H1 (cell line): ENCODE data around the gene OBSCN. TPM values are rescaled to one million over a fixed set of nuclear protein-coding genes. Genes with fewer than 3 reads are reported as not detected.
"Not testable (repeated sequence)": the region's sequence is repeated elsewhere in the genome, so short reads cannot be mapped to it uniquely, and the experiment has no call there.

ENCODE experiments used
- CTCF ChIA-PET: fragments of 300-600 bp; sonication (Branson Sonifier 250); formaldehyde crosslinking; loops from one replicate; lab custom pipeline; 2021; ENCODE audit not compliant: partially characterized antibody; lab: Charles Lee
- POLR2A ChIA-PET: fragments of 300-600 bp; sonication (Branson Sonifier 250); formaldehyde crosslinking; loops from one replicate; lab custom pipeline; 2021; ENCODE audit warnings: inconsistent platforms; ENCODE audit not compliant: partially characterized antibody; lab: Charles Lee
- DNase-seq, 2 experiments: peaks; one replicate each; pipeline versions ENCODE4 v3.0.0 to v3.0.0-alpha.2; 2010 to 2022; ENCODE audit warnings: low spot score in 2 of 2, low read depth in 1 of 2, mixed read lengths in 1 of 2
- FAIRE-seq: peaks from 2 replicates; lab custom pipeline; 2011; peaks lifted over from hg19 to GRCh38; lab: Jason Lieb, UNC
- H2AFZ ChIP-seq: 2 replicates; pipeline ENCODE4 v1.8.1; 2012; ENCODE audit warnings: low read length, inconsistent platforms
- H2AK5ac ChIP-seq: 2 replicates; pipeline ENCODE4 v1.6.1; 2013; ENCODE audit warnings: low read depth, low read length
- H2BK120ac ChIP-seq: replicated peaks from 2 replicates; pipeline ENCODE3; 2013; ENCODE audit warnings: low read depth, low read length, inconsistent platforms
- H2BK12ac ChIP-seq: 2 replicates; pipeline ENCODE4 v1.6.1; 2013; ENCODE audit warnings: low read depth, low read length
- H2BK15ac ChIP-seq: 2 replicates; pipeline ENCODE4 v1.6.1; 2013; ENCODE audit warnings: low read length
- H2BK20ac ChIP-seq: 2 replicates; pipeline ENCODE4 v1.6.1; 2013; ENCODE audit warnings: low read length
- H2BK5ac ChIP-seq: 2 replicates; pipeline ENCODE4 v1.6.1; 2013; ENCODE audit warnings: low read depth, low read length
- H3K14ac ChIP-seq: 2 replicates; pipeline ENCODE4 v1.6.1; 2013; ENCODE audit warnings: inconsistent platforms; ENCODE audit not compliant: insufficient read length
- H3K18ac ChIP-seq: 2 replicates; pipeline ENCODE4 v1.6.1; 2013; ENCODE audit warnings: low read length; ENCODE audit errors: extremely low read depth
- H3K23ac ChIP-seq: 2 replicates; pipeline ENCODE4 v1.6.1; 2013; ENCODE audit warnings: inconsistent platforms; ENCODE audit not compliant: insufficient read length
- H3K23me2 ChIP-seq: 2 replicates; pipeline ENCODE4 v1.6.1; 2013; ENCODE audit warnings: low read depth, low read length
- H3K27ac ChIP-seq: 2 replicates; pipeline ENCODE4 v1.6.1; 2011; ENCODE audit warnings: low read depth, low read length, inconsistent platforms
- H3K27me3 ChIP-seq, 4 experiments: replicated peaks in 1 of 4; 1 replicate in 1 of 4; 2 replicates in 3 of 4; pipeline versions ENCODE4 v1.6.1 to v1.8.1; 2011 to 2013; ENCODE audit warnings: low read length in 3 of 4, mild to moderate bottlenecking in 3 of 4, inconsistent platforms in 2 of 4, mixed read lengths in 2 of 4, moderate library complexity in 1 of 4; ENCODE audit not compliant: control insufficient read depth in 3 of 4, insufficient read depth in 3 of 4; ENCODE audit errors: extremely low read depth in 1 of 4
- H3K36me3 ChIP-seq, 4 experiments: 2 replicates each; pipeline versions ENCODE4 v1.6.1 to v1.8.1; 2011 to 2013; ENCODE audit warnings: mild to moderate bottlenecking in 4 of 4, low read length in 3 of 4, moderate library complexity in 2 of 4, control low read depth in 1 of 4, inconsistent platforms in 1 of 4; ENCODE audit not compliant: insufficient read depth in 4 of 4, control insufficient read depth in 2 of 4
- H3K4ac ChIP-seq: replicated peaks from 2 replicates; pipeline ENCODE3; 2013; ENCODE audit warnings: low read length, low read depth, mixed read lengths, inconsistent platforms; ENCODE audit not compliant: insufficient read length
- H3K4me1 ChIP-seq, 4 experiments: replicated peaks in 1 of 4; 1 replicate in 1 of 4; 2 replicates in 3 of 4; pipeline versions ENCODE4 v1.6.1 to v1.8.1; 2011 to 2013; ENCODE audit warnings: low read length in 3 of 4, inconsistent platforms in 2 of 4, mixed read lengths in 1 of 4; ENCODE audit not compliant: insufficient read depth in 4 of 4, control insufficient read depth in 3 of 4
- H3K4me2 ChIP-seq, 2 experiments: 2 replicates each; pipeline versions ENCODE4 v1.6.1 to v1.8.1; 2011 to 2013; ENCODE audit warnings: low read depth in 2 of 2, low read length in 2 of 2, control low read depth in 1 of 2, inconsistent platforms in 1 of 2, mild to moderate bottlenecking in 1 of 2; ENCODE audit not compliant: insufficient read depth in 1 of 2
- H3K4me3 ChIP-seq, 4 experiments: fragments of 200-600, 300-600 bp in 1 of 4; sonication (generic), shearing (Covaris generic), sonication (Bioruptor Twin) in 1 of 4; 2 replicates each; pipeline versions ENCODE4 v1.5.1 to v1.8.1; 2011 to 2016; ENCODE audit warnings: low read length in 4 of 4, low read depth in 3 of 4, control low read depth in 2 of 4, inconsistent platforms in 2 of 4, mild to moderate bottlenecking in 2 of 4, mixed read lengths in 1 of 4, moderate library complexity in 1 of 4; ENCODE audit not compliant: insufficient read depth in 2 of 4; ENCODE audit errors: extremely low read depth in 1 of 4
- H3K56ac ChIP-seq: replicated peaks from 2 replicates; pipeline ENCODE3; 2013; ENCODE audit warnings: low read depth, mild to moderate bottlenecking, mixed read lengths, low read length, inconsistent platforms; ENCODE audit not compliant: insufficient read length
- H3K79me1 ChIP-seq: 2 replicates; pipeline ENCODE4 v1.6.1; 2013; ENCODE audit warnings: low read depth, low read length, control low read depth
- H3K79me2 ChIP-seq, 2 experiments: 2 replicates each; pipeline versions ENCODE4 v1.6.1 to v1.8.1; 2012 to 2013; ENCODE audit warnings: low read length in 2 of 2, mild to moderate bottlenecking in 2 of 2, inconsistent platforms in 1 of 2; ENCODE audit not compliant: insufficient read depth in 2 of 2, control insufficient read depth in 1 of 2
- H3K9ac ChIP-seq, 4 experiments: replicated peaks in 1 of 4; 1 replicate in 1 of 4; 2 replicates in 3 of 4; pipeline versions ENCODE4 v1.6.1 to v1.8.1; 2011 to 2013; ENCODE audit warnings: low read depth in 3 of 4, low read length in 3 of 4, control low read depth in 2 of 4, mild to moderate bottlenecking in 2 of 4, moderate library complexity in 2 of 4, inconsistent platforms in 1 of 4; ENCODE audit errors: extremely low read depth in 1 of 4
- H3K9me3 ChIP-seq, 2 experiments: 2 replicates each; pipeline versions ENCODE4 v1.6.1 to v1.8.1; 2012 to 2013; ENCODE audit warnings: mild to moderate bottlenecking in 2 of 2, moderate library complexity in 2 of 2, control low read depth in 1 of 2, inconsistent platforms in 1 of 2, low read depth in 1 of 2, low read length in 1 of 2, mixed read lengths in 1 of 2; ENCODE audit not compliant: insufficient read depth in 2 of 2
- H4K20me1 ChIP-seq, 2 experiments: replicated peaks in 1 of 2; 2 replicates each; pipeline versions ENCODE3 to v1.8.1; 2011 to 2013; ENCODE audit warnings: inconsistent platforms in 2 of 2, low read length in 2 of 2, mild to moderate bottlenecking in 1 of 2; ENCODE audit not compliant: insufficient read depth in 2 of 2, control insufficient read depth in 1 of 2
- H4K5ac ChIP-seq: 2 replicates; pipeline ENCODE4 v1.6.1; 2013; ENCODE audit warnings: low read length, low read depth, mixed read lengths, inconsistent platforms; ENCODE audit not compliant: insufficient read length
- H4K8ac ChIP-seq: 2 replicates; pipeline ENCODE4 v1.8.0; 2013; ENCODE audit warnings: mild to moderate bottlenecking, moderate library complexity, low read length, inconsistent platforms; ENCODE audit not compliant: insufficient read depth; ENCODE audit errors: extremely low read depth
- H4K91ac ChIP-seq: replicated peaks from 2 replicates; pipeline ENCODE3; 2013; ENCODE audit warnings: low read length, mixed read lengths, inconsistent platforms; ENCODE audit not compliant: insufficient read length
- WGBS, 2 experiments: shearing (Covaris generic) in 1 of 2; methylation state at CpG; one replicate each; pipeline versions ENCODE4 v1.1.6 to v1.1.7; 2013 to 2015; ENCODE audit warnings: low lambda C conversion rate in 2 of 2, mixed read lengths in 2 of 2, inconsistent platforms in 1 of 2, low coverage in 1 of 2, missing lambda C conversion rate in 1 of 2; ENCODE audit not compliant: insufficient replicate concordance in 2 of 2, insufficient coverage in 1 of 2, insufficient read length in 1 of 2; ENCODE audit errors: extremely low coverage in 1 of 2, missing lambda C conversion rate in 1 of 2; 5-methylcytosine and 5-hydroxymethylcytosine counted together
- polyA plus RNA-seq, 7 experiments: library from polyadenylated mRNA; depleted of rRNA in 3 of 7; stranded (reverse) in 5 of 7; unstranded in 2 of 7; fragments of >200 nt in 5 of 7; fragments of 200-250 nt in 2 of 7; gene quantifications; 1 replicate in 5 of 7; 2 replicates in 1 of 7; 4 replicates in 1 of 7; pipeline versions ENCODE4 v1.2.1 to v1.2.3, GENCODE V29; 2011 to 2013; ENCODE audit warnings: missing spikeins in 2 of 7, mixed read lengths in 2 of 7
- total RNA-seq: library from RNA; stranded (reverse); fragmentation: NEBNext Ultra II Directional; extraction: Animal tissue kit (Norgen Biotek cat#: 25700); gene quantifications from 2 replicates; pipeline ENCODE4 v1.2.1, GENCODE V29; 2021

OBSCN gene
- total and polyA plus RNA-seq, 2 of the 8 experiments (the other 6 are each of a cell fraction or from before 2014, with no cell fraction given), result 7.5 to 28.4 TPM

GRCh38 chr1:228243989-228244388, 36.1 kb downstream of the OBSCN start:
- ChIA-PET POLR2A (interaction anchor here (0.6 kb wide), 1 partner anchor 249 kb away, joined by 3 read pairs; no protein-coding TSS in a partner anchor), CTCF (interaction anchor here (0.8 to 2.3 kb wide), 2 partner anchors 15 to 25 kb away, joined by 3 to 5 read pairs; no protein-coding TSS in a partner anchor)
- DNase-seq, H3K18ac ChIP-seq, H3K56ac ChIP-seq, H3K27me3 ChIP-seq, H2AFZ ChIP-seq, H3K4me2 ChIP-seq, H2BK12ac ChIP-seq, H4K20me1 ChIP-seq, H3K14ac ChIP-seq, H2BK20ac ChIP-seq, H3K4ac ChIP-seq, H2AK5ac ChIP-seq, H3K23me2 ChIP-seq, H2BK5ac ChIP-seq, H3K23ac ChIP-seq, H3K79me1 ChIP-seq, H2BK120ac ChIP-seq, FAIRE-seq, H3K4me1 ChIP-seq, H3K4me3 ChIP-seq, H4K5ac ChIP-seq, H3K27ac ChIP-seq, H4K91ac ChIP-seq, H3K79me2 ChIP-seq, H3K9ac ChIP-seq, H2BK15ac ChIP-seq, H4K8ac ChIP-seq: not testable (repeated sequence)
- WGBS, 2 experiments, result 79% methylated on average over 5 of the region's 5 CpGs; no CpG with 5 or more reads in 1 of the 2 experiments
- Histone ChIP-seq H3K36me3 (peaks cover 14 to 87% (median 51%) of the 10 kb centered on the region in 4 experiments; a peak in 7 of 8 replicates), H3K9me3 (peaks cover 44 to 59% of the 10 kb centered on the region in 2 experiments)
